Measurements from ENCODE around the gene CEP63. TPM values are rescaled to one million over a fixed set of nuclear protein-coding genes. Genes with fewer than 3 reads are reported as not detected.

The CEP63 gene
- total RNA-seq, 1 experiment from 2014 or later = 36.1 TPM

DNA sequence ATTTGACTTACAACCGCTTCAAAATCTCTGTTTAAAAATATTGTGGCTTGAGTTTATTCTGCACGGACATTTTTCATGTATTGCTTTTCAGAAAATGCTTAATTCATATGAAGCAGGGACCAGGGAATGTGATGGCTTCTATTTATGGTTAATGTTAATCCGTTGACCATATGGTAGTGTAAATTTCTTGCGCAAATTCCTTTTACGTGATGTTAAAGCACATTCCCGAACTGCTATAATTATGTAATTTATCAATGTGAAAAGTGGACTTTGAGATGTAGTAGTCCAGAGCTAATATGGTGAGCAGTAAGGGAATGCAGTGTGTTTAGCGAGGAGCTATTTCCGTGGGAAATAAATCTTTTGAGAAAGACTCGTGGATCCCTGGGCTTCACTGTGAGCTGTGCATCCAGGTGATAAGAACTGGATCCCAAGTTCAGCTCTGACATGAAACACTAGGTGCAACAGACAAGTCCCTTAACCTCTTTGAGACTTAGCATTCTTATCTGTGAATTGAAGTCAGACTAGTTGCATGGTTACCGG, 27.4 kb upstream of the CEP63 start:
- Histone ChIP-seq H3K27ac (no peak overlapping the region), H3K36me3 (no peaks in the 10 kb centered on the region), H3K4me1 (peaks cover 18% of the 10 kb centered on the region), H3K9me3 (replicated peaks) (no peaks in the 10 kb centered on the region), H3K27me3 (no peaks in the 10 kb centered on the region; the same call in 1 of the 2 replicates), H3K4me3 (no peak overlapping the region)
- DNase-seq = no peak

DNA sequence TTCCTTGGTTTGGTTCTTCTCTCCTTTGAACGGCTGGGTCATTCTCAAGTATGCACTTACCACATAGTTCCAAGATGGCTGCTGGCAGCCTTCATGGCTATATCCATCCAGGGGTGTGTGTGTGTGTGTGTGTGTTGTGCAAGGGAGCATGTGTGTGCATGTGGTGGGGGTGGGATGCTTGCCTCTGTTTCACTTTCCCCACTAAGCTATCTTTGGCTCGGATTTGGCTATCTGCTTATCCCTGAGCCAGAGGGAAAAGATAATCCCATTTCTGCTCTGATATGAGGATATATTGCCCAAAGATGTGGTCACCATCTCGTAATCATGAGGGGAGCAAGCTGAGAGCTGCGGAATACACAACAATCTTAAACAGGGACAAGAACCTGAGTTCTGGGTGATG, 26.3 kb upstream of the CEP63 start:
- Histone ChIP-seq H3K9me3 (replicated peaks) (no peaks in the 10 kb centered on the region), H3K36me3 (no peaks in the 10 kb centered on the region), H3K4me3 (no peak overlapping the region), H3K4me1 (peaks cover 26% of the 10 kb centered on the region), H3K27ac (no peak overlapping the region), H3K27me3 (no peaks in the 10 kb centered on the region; the same call in 1 of the 2 replicates)
- DNase-seq = no peak

DNA sequence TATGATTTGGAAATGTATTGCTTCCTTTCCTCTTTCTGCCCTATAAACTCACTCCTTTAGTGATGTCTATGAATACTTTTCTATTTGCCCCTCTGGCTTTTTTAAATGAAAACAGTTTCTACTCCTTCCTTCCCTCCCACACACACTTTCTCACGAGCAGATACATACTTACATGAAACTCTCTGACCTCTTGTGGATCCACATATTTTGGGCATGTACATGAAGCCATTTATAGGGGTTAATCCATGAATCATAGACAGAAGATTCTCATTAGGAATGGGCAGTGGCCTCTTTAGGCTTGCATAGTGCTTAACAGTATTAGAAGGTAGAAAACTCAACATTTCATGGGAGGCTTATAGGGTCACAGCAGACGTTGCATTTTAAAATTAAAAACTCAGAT, 24.9 kb upstream of the CEP63 start:
- Histone ChIP-seq H3K36me3 (no peaks in the 10 kb centered on the region), H3K27me3 (no peaks in the 10 kb centered on the region), H3K9me3 (replicated peaks) (no peaks in the 10 kb centered on the region), H3K4me1 (peaks cover 29% of the 10 kb centered on the region), H3K4me3 (no peak overlapping the region), H3K27ac (no peak overlapping the region)
- no peak for DNase-seq

DNA sequence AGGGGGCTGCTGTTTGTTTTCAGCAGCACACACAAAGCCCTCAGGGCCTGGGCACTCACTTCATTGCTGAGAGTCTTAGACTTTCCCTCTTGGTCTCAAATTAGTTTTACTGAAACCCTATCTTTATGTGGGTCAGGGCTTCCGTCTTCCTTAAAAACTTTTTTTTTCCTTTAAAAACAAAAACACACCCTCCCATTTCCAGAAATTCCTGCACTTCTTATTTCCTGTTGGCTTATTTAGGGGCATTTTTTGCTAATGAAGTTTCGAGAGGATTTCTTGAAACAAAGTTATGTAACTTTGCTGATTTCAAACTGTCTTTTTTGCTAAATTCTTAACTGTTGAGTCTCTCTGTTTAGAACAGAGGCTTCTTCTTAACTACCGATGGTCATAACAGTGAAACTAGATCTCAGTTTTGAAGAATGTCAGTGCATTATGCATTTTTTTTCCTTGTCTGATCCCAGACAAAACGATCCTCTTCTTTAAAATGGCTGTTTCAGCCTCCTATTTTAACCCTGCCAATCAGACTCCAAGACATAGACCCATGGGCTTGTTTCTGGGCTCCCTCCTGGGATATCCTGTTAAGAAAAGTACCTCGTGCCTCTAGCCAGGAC, 23.4 kb upstream of the CEP63 start:
- DNase-seq = peak in 1 of 2 experiments; percentile 49
- Histone ChIP-seq H3K27ac (peak overlapping the region; percentile 38), H3K9me3 (replicated peaks) (no peaks in the 10 kb centered on the region), H3K27me3 (no peaks in the 10 kb centered on the region), H3K4me3 (peak overlapping the region; percentile 30), H3K36me3 (no peaks in the 10 kb centered on the region), H3K4me1 (peaks cover 30% of the 10 kb centered on the region)

DNA sequence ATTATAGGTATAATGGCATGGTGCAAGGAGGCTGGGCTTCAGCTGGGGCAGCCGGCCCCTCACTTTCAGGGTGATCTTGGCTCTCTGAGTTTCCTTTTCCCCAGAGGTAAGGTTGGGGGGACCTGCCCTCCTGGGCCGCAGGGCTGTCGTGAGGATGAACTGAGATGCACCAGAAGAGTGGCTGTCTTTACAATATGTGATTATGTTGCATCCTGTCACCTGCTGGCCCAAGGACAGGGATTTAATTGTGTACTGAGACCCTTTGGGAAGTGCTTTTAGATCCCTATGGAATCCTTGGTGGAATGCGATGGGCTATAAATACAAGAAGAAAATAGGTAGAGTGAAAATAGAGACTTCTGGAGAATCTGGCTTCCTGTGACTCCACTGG, 22.2 kb upstream of the CEP63 start:
- no peak for DNase-seq
- peak overlapping the region; percentile 43; the same call in 1 of the 2 replicates for H3K27ac ChIP-seq
- no peaks in the 10 kb centered on the region for H3K27me3 ChIP-seq
- H3K9me3 ChIP-seq (replicated peaks) = no peaks in the 10 kb centered on the region
- peak overlapping the region; percentile 22 for H3K4me3 ChIP-seq
- no peaks in the 10 kb centered on the region for H3K36me3 ChIP-seq
- H3K4me1 ChIP-seq = peaks cover 31% of the 10 kb centered on the region

DNA sequence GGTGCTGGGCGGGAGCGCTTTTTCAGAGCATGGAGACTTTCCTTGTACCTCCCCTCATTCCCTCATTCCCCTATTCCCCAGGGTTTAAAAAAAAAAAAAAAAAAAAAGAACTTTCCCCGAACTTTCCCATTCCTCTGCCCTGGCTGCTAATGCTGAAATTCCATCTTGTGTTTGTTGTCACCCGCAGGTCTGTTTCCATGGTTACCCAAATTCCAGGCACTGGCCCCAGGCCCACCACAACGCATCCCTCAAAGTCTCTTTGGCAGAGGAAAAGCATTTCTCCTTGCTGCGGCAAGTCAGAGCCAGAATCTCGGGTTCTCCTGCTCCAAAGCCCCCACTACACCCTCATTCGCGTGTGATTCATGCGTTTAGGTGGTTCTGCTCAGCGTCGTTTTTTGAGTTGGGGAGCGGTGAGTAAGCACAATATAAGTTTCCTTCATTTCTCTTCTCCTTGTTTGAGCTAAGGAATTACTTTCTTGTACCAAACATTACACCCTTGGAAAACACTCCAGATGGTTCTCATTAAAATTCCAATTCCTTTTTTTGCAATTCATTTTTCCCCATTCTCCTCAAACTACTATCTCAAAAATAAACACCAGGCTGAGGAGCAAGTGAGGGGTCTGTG, 21.7 kb upstream of the CEP63 start:
- peak; percentile 76 to 84 for DNase-seq
- H3K36me3 ChIP-seq = no peaks in the 10 kb centered on the region
- peak overlapping the region; percentile 22 for H3K4me3 ChIP-seq

DNA sequence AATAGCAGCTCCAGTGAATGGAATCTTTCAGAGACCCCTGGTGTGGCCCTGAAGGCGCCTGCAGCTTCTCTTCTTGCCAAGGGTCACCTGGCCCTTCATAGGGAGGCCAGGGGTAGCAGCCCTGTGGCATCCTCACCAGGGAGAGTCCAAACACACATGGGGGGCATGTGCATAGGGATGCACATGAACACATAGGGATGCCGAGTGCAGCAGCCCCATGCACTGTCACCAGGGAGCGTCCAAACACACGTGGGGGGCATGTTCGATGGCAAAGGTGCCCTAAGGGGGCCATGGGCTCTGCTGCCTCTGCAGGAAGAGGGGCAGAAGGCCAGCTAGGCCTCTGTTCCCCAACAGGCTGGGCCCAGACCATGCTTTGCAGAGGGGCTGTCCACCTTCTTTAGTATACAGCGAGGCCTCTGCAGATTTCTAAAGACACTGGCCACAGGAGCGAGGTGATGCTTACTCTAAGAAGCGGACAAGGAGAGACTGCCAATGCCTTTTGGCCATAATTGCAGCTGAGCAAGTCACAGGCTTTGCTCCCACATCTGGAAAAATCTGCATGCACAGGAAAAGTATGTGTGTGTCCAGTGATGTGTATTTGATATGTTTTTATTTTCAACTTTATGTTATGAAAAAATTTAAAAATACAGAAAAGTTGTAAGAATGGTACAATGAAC, 21.0 kb upstream of the CEP63 start:
- H3K4me3 ChIP-seq = no peak overlapping the region
- H3K9me3 ChIP-seq (replicated peaks) = no peaks in the 10 kb centered on the region
- H3K36me3 ChIP-seq = no peaks in the 10 kb centered on the region
- H3K27me3 ChIP-seq = no peaks in the 10 kb centered on the region
- no peak for DNase-seq
- peak overlapping the region; percentile 43; the same call in 1 of the 2 replicates for H3K27ac ChIP-seq
- peaks cover 31% of the 10 kb centered on the region for H3K4me1 ChIP-seq

More for the DNA sequence above, 21.7 kb upstream of the CEP63 start:
- Histone ChIP-seq H3K9me3 (replicated peaks) (no peaks in the 10 kb centered on the region), H3K27me3 (no peaks in the 10 kb centered on the region), H3K4me1 (peaks cover 31% of the 10 kb centered on the region), H3K27ac (peak overlapping the region; percentile 43; the same call in 1 of the 2 replicates)

DNA sequence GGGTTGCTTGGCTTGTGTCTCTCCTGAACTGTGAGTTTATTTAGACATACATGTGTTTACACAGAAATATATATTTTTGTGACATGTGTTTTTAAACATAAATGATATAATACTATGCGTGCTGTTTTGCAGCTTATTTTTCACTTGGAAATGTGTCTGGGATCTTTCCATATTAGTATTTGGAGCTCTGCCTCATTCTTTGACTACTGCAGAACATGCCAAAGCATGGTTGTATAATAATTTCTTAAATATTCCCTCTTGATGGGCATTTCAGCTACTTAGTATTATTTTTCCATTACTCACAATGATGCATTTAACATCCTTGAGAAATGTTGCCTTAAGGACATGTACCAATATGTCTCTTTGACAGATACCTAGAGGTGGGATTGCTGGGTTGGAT, 19.5 kb upstream of the CEP63 start:
- H3K27me3 ChIP-seq = no peaks in the 10 kb centered on the region
- H3K27ac ChIP-seq = no peak overlapping the region
- no peak for DNase-seq

DNA sequence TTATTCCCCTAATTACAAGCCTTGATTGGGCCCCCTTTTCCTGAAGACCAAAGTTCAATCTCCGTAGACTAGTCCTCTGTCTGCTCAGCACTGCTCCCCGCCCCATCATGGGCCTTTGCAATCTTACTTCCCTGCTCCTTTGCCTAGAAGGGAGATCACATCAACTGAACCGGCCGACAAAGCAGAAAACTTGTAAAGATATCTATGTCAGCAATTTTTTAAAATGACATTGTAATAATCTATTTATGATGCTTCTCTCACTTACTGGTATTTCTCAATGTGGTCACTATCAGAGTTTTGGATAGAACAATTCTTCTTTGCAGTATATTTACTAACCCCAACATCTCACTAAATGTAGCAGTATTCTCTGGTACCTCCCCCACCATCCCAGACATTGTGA, 17.3 kb upstream of the CEP63 start:
- Histone ChIP-seq H3K27ac (no peak overlapping the region), H3K4me1 (peaks cover 18% of the 10 kb centered on the region), H3K4me3 (no peak overlapping the region), H3K9me3 (replicated peaks) (no peaks in the 10 kb centered on the region), H3K36me3 (no peaks in the 10 kb centered on the region), H3K27me3 (no peaks in the 10 kb centered on the region)
- no peak for DNase-seq

More for the DNA sequence above, 19.5 kb upstream of the CEP63 start:
- H3K36me3 ChIP-seq = no peaks in the 10 kb centered on the region
- no peak overlapping the region for H3K4me3 ChIP-seq
- H3K9me3 ChIP-seq (replicated peaks) = no peaks in the 10 kb centered on the region
- H3K4me1 ChIP-seq = peaks cover 32% of the 10 kb centered on the region

DNA sequence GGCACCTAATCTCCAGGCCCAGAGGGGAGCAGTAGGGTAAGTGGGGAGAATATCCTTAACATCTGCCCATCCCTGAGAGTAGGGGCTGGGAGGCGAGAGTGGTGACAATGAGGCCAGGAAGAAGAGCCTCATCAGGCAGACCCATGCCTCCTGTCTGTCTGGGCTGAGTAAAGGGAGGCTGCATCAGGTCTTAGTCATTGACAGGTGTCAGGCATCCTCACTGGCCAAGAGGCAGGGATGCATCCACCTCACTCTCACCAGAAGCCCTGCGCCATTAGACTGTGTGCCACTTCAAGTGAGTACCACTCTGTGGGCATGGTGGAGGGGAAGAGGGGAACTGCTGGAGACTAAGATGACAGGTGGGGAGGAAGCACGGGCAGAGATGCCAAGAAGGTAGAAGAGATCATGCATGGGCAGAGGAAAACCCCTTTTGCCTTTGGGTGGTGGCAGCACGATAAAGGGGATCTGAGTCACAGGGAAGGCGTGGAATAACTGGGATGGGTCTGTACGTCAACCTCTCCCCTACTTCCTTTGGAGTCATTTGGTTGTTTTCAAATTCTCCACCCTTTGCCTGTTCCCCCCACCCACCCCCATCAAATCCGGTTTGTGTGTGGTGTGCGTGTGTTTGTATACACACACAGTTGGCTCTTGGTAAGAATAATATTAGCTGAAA, 14.2 kb upstream of the CEP63 start:
- Histone ChIP-seq H3K27ac (no peak overlapping the region), H3K36me3 (0 out of 2 replicates have a peak, but pooled peaks cover 6% of the 10 kb centered on the region)

DNA sequence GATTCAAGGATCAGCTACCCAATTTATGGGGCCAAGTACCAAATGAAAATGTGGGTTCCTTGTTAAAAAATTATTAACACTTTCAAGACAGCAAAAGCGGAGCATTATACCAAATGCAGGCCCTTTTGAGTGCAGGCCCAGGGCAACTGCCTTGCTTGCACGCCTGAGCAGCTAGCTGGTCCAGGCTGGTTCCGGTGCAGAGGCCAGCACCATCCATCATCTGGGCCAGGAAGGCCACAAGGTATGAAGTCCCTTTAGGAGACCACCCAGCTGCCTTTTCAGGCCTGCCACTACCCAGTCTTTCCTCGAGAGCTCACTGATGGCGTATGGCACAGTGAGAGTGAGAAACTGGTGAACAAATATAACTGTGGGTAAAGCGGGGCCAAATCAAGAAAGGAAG, 13.0 kb upstream of the CEP63 start:
- no peak for DNase-seq
- Histone ChIP-seq H3K4me3 (no peak overlapping the region), H3K4me1 (peaks cover 28% of the 10 kb centered on the region), H3K27me3 (no peaks in the 10 kb centered on the region), H3K9me3 (replicated peaks) (no peaks in the 10 kb centered on the region), H3K36me3 (peaks cover 13% of the 10 kb centered on the region), H3K27ac (no peak overlapping the region)

More for the DNA sequence above, 14.2 kb upstream of the CEP63 start:
- Histone ChIP-seq H3K9me3 (replicated peaks) (no peaks in the 10 kb centered on the region), H3K4me1 (peaks cover 18% of the 10 kb centered on the region), H3K27me3 (no peaks in the 10 kb centered on the region), H3K4me3 (no peak overlapping the region)
- DNase-seq = no peak

DNA sequence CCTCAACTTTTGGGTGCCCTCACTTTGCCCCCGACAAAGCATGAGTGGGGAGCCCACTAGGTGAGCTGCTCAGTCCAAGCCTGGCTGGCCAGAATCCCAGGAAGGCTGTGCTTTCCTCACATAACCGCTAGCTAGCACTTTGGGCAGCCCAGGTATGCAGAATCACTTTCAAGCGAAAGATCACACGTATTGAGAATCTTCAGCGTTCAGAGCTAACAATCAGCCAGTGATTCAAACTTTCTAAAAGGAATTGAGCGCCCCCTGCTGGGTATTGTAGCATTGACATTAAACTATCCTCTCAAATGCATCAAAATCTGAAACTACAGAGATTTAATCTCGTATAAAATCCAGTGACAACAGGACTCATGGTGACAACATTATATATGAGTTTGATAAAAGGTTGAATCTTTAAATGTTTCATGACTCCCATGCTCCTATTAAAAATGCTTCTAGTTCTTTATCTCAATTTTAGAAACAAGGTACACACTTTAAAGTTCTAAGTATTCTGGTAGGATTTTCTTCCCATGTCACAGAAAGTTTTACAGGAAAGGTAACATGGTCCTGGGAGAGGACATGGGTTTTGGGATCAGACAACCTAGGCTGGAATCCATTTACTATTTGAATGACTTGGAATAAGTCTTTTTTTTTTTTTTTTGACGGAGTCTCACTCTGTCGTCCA, 11.8 kb upstream of the CEP63 start:
- no peaks in the 10 kb centered on the region for H3K9me3 ChIP-seq (replicated peaks)
- H3K4me1 ChIP-seq = peaks cover 36% of the 10 kb centered on the region
- no peaks in the 10 kb centered on the region for H3K27me3 ChIP-seq
- no peak overlapping the region for H3K27ac ChIP-seq
- peak; percentile 66 to 89 for DNase-seq
- H3K4me3 ChIP-seq = no peak overlapping the region
- H3K36me3 ChIP-seq = peaks cover 25% of the 10 kb centered on the region

DNA sequence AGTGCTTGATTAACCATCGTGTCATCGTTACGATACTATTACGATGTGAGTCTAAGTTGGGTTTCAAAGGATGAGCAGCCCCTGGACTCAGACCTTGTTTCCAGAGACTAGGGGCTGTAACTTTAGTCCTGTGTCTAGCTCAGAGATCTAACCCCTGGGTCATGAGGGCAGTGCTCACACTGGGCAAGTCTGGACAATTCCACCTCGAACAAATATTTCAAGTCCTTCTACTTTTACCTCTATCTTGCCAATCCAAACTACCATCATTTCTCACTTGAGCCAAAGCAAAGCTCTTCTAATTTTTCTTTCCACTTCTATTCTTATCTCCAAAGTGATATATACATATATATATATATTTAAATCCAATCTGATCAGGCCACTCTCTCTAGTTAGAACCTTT, 10.9 kb upstream of the CEP63 start:
- H3K4me3 ChIP-seq = no peak overlapping the region
- H3K27ac ChIP-seq = no peak overlapping the region
- H3K9me3 ChIP-seq (replicated peaks) = no peaks in the 10 kb centered on the region
- no peak for DNase-seq
- peaks cover 32% of the 10 kb centered on the region for H3K36me3 ChIP-seq
- H3K4me1 ChIP-seq = peaks cover 36% of the 10 kb centered on the region
- no peaks in the 10 kb centered on the region for H3K27me3 ChIP-seq

DNA sequence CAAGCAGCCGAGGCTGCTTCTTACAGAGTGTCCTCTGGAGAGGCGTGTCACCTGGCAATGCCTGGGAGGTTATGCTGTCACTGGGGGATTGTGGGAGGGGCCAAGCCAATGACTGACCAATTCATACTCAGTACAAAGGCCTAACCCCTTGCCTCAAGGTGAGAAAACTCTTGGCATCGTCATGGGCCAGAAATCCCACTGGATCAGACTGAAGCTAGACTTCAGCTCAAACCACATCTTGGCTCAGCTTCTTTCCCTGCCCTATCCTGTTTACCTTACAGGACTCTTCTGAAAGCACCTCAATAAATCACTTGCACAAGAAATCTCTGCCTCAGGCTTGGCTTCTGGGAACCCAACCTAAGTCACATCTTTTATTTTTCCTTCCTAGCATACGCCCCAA, 9.6 kb upstream of the CEP63 start:
- Histone ChIP-seq H3K36me3 (peaks cover 41% of the 10 kb centered on the region), H3K4me3 (no peak overlapping the region), H3K27me3 (no peaks in the 10 kb centered on the region), H3K9me3 (replicated peaks) (no peaks in the 10 kb centered on the region), H3K27ac (peak overlapping the region; percentile 32; the same call in 1 of the 2 replicates), H3K4me1 (peaks cover 36% of the 10 kb centered on the region)
- DNase-seq = no peak

Data from SJCRH30 (cell line).